PC-9 (cell line): ENCODE measurements around the gene DRAM1. TPM values are rescaled to one million over a fixed set of nuclear protein-coding genes. Genes with fewer than 3 reads are reported as not detected.

Experiments
- BruUV-seq: library from RNA; stranded (reverse); fragments of 400-500 nt; replicated peaks from 2 replicates; lab custom pipeline; 2021; lab: Mats Ljungman, UMichigan
- CTCF ChIA-PET: fragments of 300-600 bp; sonication (Branson Sonifier 250); formaldehyde crosslinking; loops from one replicate; lab custom pipeline; 2022; ENCODE audit warnings: antibody characterized with exemption; lab: Charles Lee
- POLR2A ChIA-PET: fragments of 300-600 bp; sonication (Branson Sonifier 250); formaldehyde crosslinking; loops from one replicate; lab custom pipeline; 2022; ENCODE audit warnings: antibody characterized with exemption; ENCODE audit not compliant: unreplicated experiment; lab: Charles Lee
- DNase-seq, 2 experiments: peaks; one replicate each; pipeline versions ENCODE4 v3.0.0 to v3.0.0-alpha.2; 2015 to 2022; ENCODE audit warnings: mixed read lengths in 1 of 2
- H2AFZ ChIP-seq: fragments of 200-600 bp; sonication (generic); 2 replicates; pipeline ENCODE4 v1.8.1; 2017; ENCODE audit warnings: antibody characterized with exemption
- H3F3A ChIP-seq: fragments of 200-600 bp; sonication (generic); 2 replicates; pipeline ENCODE4 v1.8.1; 2017; ENCODE audit warnings: antibody characterized with exemption, mild to moderate bottlenecking, low read depth; ENCODE audit not compliant: insufficient read depth
- H3K27ac ChIP-seq: fragments of 200-600 bp; sonication (generic); 2 replicates; pipeline ENCODE4 v1.6.1; 2016; ENCODE audit warnings: mixed run types
- H3K27me3 ChIP-seq: fragments of 200-600 bp; sonication (generic); 2 replicates; pipeline ENCODE4 v1.6.1; 2016; ENCODE audit warnings: low read depth, mixed run types; ENCODE audit not compliant: insufficient read depth
- H3K36me3 ChIP-seq: fragments of 200-600 bp; sonication (generic); 2 replicates; pipeline ENCODE4 v1.6.1; 2016; ENCODE audit warnings: low read depth, mixed run types
- H3K4me1 ChIP-seq: fragments of 200-600 bp; sonication (generic); replicated peaks from 2 replicates; pipeline ENCODE4 v1.6.1; 2016; ENCODE audit warnings: mixed run types; ENCODE audit not compliant: insufficient read depth
- H3K4me2 ChIP-seq: fragments of 200-600 bp; sonication (generic); 2 replicates; pipeline ENCODE4 v1.6.1; 2017; ENCODE audit warnings: mixed run types
- H3K4me3 ChIP-seq: fragments of 200-600 bp; sonication (generic); 2 replicates; pipeline ENCODE4 v1.6.1; 2016; ENCODE audit warnings: mixed run types
- H3K79me2 ChIP-seq: fragments of 200-600 bp; sonication (generic); 2 replicates; pipeline ENCODE4 v1.6.1; 2017; ENCODE audit warnings: low read depth, mixed run types
- H3K9me2 ChIP-seq: fragments of 200-600 bp; sonication (generic); 2 replicates; pipeline ENCODE4 v1.8.1; 2017; ENCODE audit warnings: mild to moderate bottlenecking; ENCODE audit not compliant: insufficient read depth
- H3K9me3 ChIP-seq: fragments of 200-600 bp; sonication (generic); 2 replicates; pipeline ENCODE4 v1.8.1; 2016; ENCODE audit warnings: low read depth; ENCODE audit not compliant: insufficient read depth
- H4K20me1 ChIP-seq: fragments of 200-600 bp; sonication (generic); 2 replicates; pipeline ENCODE4 v1.8.1; 2017; ENCODE audit not compliant: insufficient read depth
- EZH2 ChIP-seq: fragments of 200-600 bp; sonication (generic); IDR thresholded peaks from 2 replicates; pipeline ENCODE4 v1.8.0; 2017; ENCODE audit warnings: antibody characterized with exemption, low read depth
- intact Hi-C: fragments of 100-400 bp; cut with micrococcal nuclease; formaldehyde crosslinking; loops from one replicate; pipeline ENCODE4 v1.10.0; 2022; ENCODE audit not compliant: unreplicated experiment
- total RNA-seq: library from RNA; stranded (reverse); gene quantifications from 2 replicates; pipeline ENCODE4 v1.2.3, GENCODE V29; 2021
- TF ChIP-seq, protein P1 (sequence below): fragments of 200-600 bp; sonication (generic); conservative IDR thresholded peaks from 2 replicates; pipeline ENCODE4 v1.6.1; 2017; ENCODE audit warnings: mixed run types, antibody characterized with exemption, mild to moderate bottlenecking, moderate library complexity

The DRAM1 gene
- total RNA-seq, 1 experiment from 2014 or later: 6.2 TPM

- intact Hi-C loops: loop anchor here (2.0 kb wide), 2 partner anchors 66 to 424 kb away; no protein-coding TSS in a partner anchor
- Histone ChIP-seq H2AFZ (no peak overlapping the region), H3K27ac (no peak overlapping the region), H3K36me3 (no peaks in the 10 kb centered on the region), H3K9me3 (no peaks in the 10 kb centered on the region), H3K79me2 (no peaks in the 10 kb centered on the region), H3F3A (no peaks in the 10 kb centered on the region), H3K27me3 (no peaks in the 10 kb centered on the region), H4K20me1 (no peaks in the 10 kb centered on the region; the same call in 1 of the 2 replicates), H3K4me1 (peaks cover 7% of the 10 kb centered on the region; the same call in 1 of the 2 replicates), H3K4me2 (no peak overlapping the region), H3K4me3 (no peak overlapping the region), H3K9me2 (no peaks in the 10 kb centered on the region)
- CTCF ChIA-PET: interaction anchor here (0.6 to 0.8 kb wide), 4 partner anchors 15 to 1854 kb away, joined by 3 to 11 read pairs (median 4); no protein-coding TSS in a partner anchor
- TF ChIP-seq EZH2: no peak
- TF ChIP-seq, protein P1, sequence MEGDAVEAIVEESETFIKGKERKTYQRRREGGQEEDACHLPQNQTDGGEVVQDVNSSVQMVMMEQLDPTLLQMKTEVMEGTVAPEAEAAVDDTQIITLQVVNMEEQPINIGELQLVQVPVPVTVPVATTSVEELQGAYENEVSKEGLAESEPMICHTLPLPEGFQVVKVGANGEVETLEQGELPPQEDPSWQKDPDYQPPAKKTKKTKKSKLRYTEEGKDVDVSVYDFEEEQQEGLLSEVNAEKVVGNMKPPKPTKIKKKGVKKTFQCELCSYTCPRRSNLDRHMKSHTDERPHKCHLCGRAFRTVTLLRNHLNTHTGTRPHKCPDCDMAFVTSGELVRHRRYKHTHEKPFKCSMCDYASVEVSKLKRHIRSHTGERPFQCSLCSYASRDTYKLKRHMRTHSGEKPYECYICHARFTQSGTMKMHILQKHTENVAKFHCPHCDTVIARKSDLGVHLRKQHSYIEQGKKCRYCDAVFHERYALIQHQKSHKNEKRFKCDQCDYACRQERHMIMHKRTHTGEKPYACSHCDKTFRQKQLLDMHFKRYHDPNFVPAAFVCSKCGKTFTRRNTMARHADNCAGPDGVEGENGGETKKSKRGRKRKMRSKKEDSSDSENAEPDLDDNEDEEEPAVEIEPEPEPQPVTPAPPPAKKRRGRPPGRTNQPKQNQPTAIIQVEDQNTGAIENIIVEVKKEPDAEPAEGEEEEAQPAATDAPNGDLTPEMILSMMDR: no peak
- DNase-seq: no peak
- POLR2A ChIA-PET: interaction anchor here (0.6 to 0.7 kb wide), 2 partner anchors 56 to 217 kb away, joined by 3 to 7 read pairs; no protein-coding TSS in a partner anchor
- no TSS peak for BruUV-seq
Measured at GRCh38 chr12:101838628-101839323, 38.6 kb upstream of the DRAM1 start.

DNA sequence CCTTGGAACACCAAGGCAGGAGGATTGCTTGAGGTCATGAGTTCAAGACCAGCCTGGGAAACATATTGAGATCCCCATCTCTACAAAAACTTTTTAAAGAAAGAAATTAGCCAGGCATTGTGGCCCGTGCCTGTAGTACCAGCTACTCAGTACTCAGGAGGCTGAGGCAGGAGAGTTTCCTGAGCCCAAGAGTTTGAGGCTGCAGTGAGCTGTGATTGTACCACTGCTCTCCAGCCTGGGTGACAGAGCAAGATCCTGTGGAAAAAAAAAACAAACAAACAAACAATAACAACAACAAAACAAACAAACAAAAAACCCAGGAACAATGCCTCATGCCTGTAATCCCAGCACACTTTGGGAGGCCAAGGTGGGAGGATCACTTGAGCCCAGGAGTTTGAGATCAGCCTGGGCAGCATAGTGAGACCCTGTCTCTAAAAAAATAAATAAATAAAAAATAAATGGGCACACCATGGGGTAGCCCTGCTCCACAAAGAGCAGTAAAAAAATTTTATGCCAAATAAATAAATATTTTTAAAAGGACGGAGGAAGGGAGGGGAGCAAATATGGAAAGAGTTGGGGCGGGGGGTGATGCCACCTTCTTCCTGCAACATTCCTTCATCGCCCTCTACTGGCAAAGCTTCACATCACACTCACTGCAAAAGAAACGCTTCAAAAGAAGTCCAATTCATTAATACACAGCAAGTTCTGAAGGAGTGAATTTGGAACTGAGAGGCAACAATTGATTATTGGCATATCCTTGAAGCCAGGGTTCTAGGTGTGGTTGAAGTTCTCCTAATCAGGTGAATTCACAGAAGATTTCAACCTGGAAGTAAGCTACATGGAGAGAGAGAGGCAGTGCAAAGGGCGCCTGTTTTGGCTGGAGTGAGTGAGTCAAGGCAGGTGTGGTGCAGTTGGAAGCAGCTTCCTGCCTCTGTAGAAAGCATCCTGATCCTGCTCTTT is 37.8 kb upstream of the DRAM1 start:
- H2AFZ ChIP-seq: 0 out of 2 replicates have a peak overlapping the region, but pooled peaks have one; percentile 55
- no peaks in the 10 kb centered on the region for H3K9me2 ChIP-seq
- H3K27ac ChIP-seq: no peak overlapping the region
- ChIA-PET CTCF (interaction anchor here (0.5 to 1.1 kb wide), 4 partner anchors 9 to 109 kb away, joined by 3 to 5 read pairs (median 4); no protein-coding TSS in a partner anchor), POLR2A (no interaction called here)
- H3K36me3 ChIP-seq: no peaks in the 10 kb centered on the region
- H3K79me2 ChIP-seq: no peaks in the 10 kb centered on the region
- H3K9me3 ChIP-seq: no peaks in the 10 kb centered on the region
- H3K4me1 ChIP-seq: peaks cover 7% of the 10 kb centered on the region; the same call in 1 of the 2 replicates
- no peaks in the 10 kb centered on the region; the same call in 1 of the 2 replicates for H4K20me1 ChIP-seq
- DNase-seq: peak in 1 of 2 experiments; percentile 46
- H3K4me2 ChIP-seq: peak overlapping the region; percentile 50
- BruUV-seq: no TSS peak
- TF ChIP-seq, protein P1: peak; percentile 90
- no peak for TF ChIP-seq EZH2
- H3F3A ChIP-seq: no peaks in the 10 kb centered on the region
- intact Hi-C loops: loop anchor here (2.0 kb wide), 2 partner anchors 67 to 425 kb away; no protein-coding TSS in a partner anchor
- no peak overlapping the region for H3K4me3 ChIP-seq
- no peaks in the 10 kb centered on the region for H3K27me3 ChIP-seq

- no peaks in the 10 kb centered on the region for H3K79me2 ChIP-seq
- H4K20me1 ChIP-seq: no peaks in the 10 kb centered on the region; the same call in 1 of the 2 replicates
- no peak overlapping the region for H3K27ac ChIP-seq
- POLR2A ChIA-PET: no interaction called here
- H3K4me2 ChIP-seq: no peak overlapping the region
- H3K36me3 ChIP-seq: no peaks in the 10 kb centered on the region
- H3K4me3 ChIP-seq: no peak overlapping the region
- no peak for TF ChIP-seq EZH2
- TF ChIP-seq, protein P1: no peak
- H3K4me1 ChIP-seq: peaks cover 7% of the 10 kb centered on the region; the same call in 1 of the 2 replicates
- no peaks in the 10 kb centered on the region for H3K9me3 ChIP-seq
- DNase-seq: no peak
- no peaks in the 10 kb centered on the region for H3F3A ChIP-seq
- H3K27me3 ChIP-seq: no peaks in the 10 kb centered on the region
- intact Hi-C loops: no loop called here
- no peak overlapping the region for H2AFZ ChIP-seq
- H3K9me2 ChIP-seq: no peaks in the 10 kb centered on the region
- CTCF ChIA-PET: interaction anchor here (0.7 kb wide), 1 partner anchor 330 kb away, joined by 5 read pairs; no protein-coding TSS in a partner anchor
- BruUV-seq: no TSS peak
Measured at GRCh38 chr12:101841069-101841468, 36.3 kb upstream of the DRAM1 start.
